HG03457 (cell line): ENCODE results near the gene WIZ.
"Not testable (repeated sequence)": the region's sequence is repeated elsewhere in the genome, so short reads cannot be mapped to it uniquely, and the experiment has no call there.

Experiments
- ATAC-seq: cut with Tn5 transposase; IDR thresholded peaks from one replicate; pipeline ENCODE4 v1.9.1; 2021; ENCODE audit warnings: moderate number of reproducible peaks; ENCODE audit not compliant: unreplicated experiment

WIZ gene

GRCh38 chr19:15412832-15413231, 36.9 kb downstream of the WIZ start:
- ATAC-seq, result no peak

GRCh38 chr19:15411351-15411750, 38.4 kb downstream of the WIZ start:
- not testable (repeated sequence) for ATAC-seq

- ATAC-seq, result no peak
Measured at GRCh38 chr19:15404780-15405211, 45.0 kb downstream of the WIZ start.

- ATAC-seq, result no peak
Measured at GRCh38 chr19:15404097-15404779, 45.5 kb downstream of the WIZ start.

- ATAC-seq, result no peak
Measured at GRCh38 chr19:15403151-15403531, 46.6 kb downstream of the WIZ start.

- no peak for ATAC-seq
Measured at GRCh38 chr19:15402411-15403150, 47.2 kb downstream of the WIZ start.

- no peak for ATAC-seq
Measured at GRCh38 chr19:15401397-15401710, 48.4 kb downstream of the WIZ start.

- no peak for ATAC-seq
Measured at GRCh38 chr19:15400521-15401396, 49.0 kb downstream of the WIZ start.

- no peak for ATAC-seq
Measured at GRCh38 chr19:15399635-15400034, 50.1 kb downstream of the WIZ start.

- no peak for ATAC-seq
Measured at GRCh38 chr19:15399234-15399515, 50.6 kb downstream of the WIZ start.

- ATAC-seq, result no peak
Measured at GRCh38 chr19:15398501-15399233, 51.1 kb downstream of the WIZ start.

- no peak for ATAC-seq
Measured at GRCh38 chr19:15397782-15398181, 52.0 kb downstream of the WIZ start.

- ATAC-seq, result no peak
Measured at GRCh38 chr19:15397236-15397635, 52.5 kb downstream of the WIZ start.

- no peak for ATAC-seq
Measured at GRCh38 chr19:15396436-15396835, 53.3 kb downstream of the WIZ start.

GRCh38 chr19:15395251-15395650, 54.5 kb downstream of the WIZ start:
- not testable (repeated sequence) for ATAC-seq

GRCh38 chr19:15394426-15394825, 55.3 kb downstream of the WIZ start:
- ATAC-seq, result no peak

- no peak for ATAC-seq
Measured at GRCh38 chr19:15393963-15394362, 55.8 kb downstream of the WIZ start.

- no peak for ATAC-seq
Measured at GRCh38 chr19:15390814-15391213, 58.9 kb downstream of the WIZ start.

GRCh38 chr19:15381864-15382263, 67.9 kb downstream of the WIZ start:
- ATAC-seq, result no peak

GRCh38 chr19:15381429-15381828, 68.3 kb downstream of the WIZ start:
- no peak for ATAC-seq

GRCh38 chr19:15379999-15380647, 69.6 kb downstream of the WIZ start:
- ATAC-seq, result peak; percentile 31
